Testis (tissue), 2 donors: ENCODE results near the gene CNKSR3.

Experiments used
- POLR2A ChIP-seq: fragments of 450-650 bp; IDR thresholded peaks from one replicate; pipeline ENCODE4 v1.6.1; 2017; ENCODE audit warnings: antibody characterized with exemption, mild to moderate bottlenecking, moderate library complexity
- TF ChIP-seq, protein P1 (sequence below), 3 experiments: fragments of 450-650 bp in 2 of 3; fragments of 200-600 bp in 1 of 3; sonication (generic) in 1 of 3; IDR thresholded peaks; one replicate each; pipeline ENCODE4 v1.5.1; 2016 to 2019; ENCODE audit warnings: antibody characterized with exemption in 3 of 3, mild to moderate bottlenecking in 2 of 3, moderate library complexity in 1 of 3

DNA sequence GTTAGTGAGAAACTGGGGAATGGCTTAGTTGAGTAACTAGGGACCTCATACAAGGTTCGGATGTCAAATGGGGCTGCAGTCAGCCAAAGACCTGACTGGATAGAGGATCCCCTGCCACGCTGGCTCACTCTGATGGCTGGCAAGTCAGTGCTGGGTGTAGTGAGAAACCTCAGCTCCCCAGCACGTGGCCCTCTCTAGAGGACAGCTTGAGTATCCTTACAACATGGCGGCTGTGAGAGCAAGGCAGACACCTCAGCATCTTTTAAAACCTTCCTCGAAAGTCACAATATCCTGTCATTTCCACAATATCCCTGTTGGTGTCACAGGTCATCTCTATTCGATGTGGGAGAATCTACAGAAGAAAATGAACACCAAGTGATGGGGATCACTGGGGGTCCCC lies 127.2 kb downstream of the CNKSR3 start:
- no peak for TF ChIP-seq POLR2A
- TF ChIP-seq, protein P1, sequence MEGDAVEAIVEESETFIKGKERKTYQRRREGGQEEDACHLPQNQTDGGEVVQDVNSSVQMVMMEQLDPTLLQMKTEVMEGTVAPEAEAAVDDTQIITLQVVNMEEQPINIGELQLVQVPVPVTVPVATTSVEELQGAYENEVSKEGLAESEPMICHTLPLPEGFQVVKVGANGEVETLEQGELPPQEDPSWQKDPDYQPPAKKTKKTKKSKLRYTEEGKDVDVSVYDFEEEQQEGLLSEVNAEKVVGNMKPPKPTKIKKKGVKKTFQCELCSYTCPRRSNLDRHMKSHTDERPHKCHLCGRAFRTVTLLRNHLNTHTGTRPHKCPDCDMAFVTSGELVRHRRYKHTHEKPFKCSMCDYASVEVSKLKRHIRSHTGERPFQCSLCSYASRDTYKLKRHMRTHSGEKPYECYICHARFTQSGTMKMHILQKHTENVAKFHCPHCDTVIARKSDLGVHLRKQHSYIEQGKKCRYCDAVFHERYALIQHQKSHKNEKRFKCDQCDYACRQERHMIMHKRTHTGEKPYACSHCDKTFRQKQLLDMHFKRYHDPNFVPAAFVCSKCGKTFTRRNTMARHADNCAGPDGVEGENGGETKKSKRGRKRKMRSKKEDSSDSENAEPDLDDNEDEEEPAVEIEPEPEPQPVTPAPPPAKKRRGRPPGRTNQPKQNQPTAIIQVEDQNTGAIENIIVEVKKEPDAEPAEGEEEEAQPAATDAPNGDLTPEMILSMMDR (IDR thresholded peaks at IDR 0.05) = no peak
